Measurements from ENCODE around the gene EHF. TPM values are rescaled to one million over a fixed set of nuclear protein-coding genes. Genes with fewer than 3 reads are reported as not detected.

EHF gene
- total RNA-seq, 2 donors from 2014 or later: not detected

Other genes with a start within 250 kb of the EHF start
- 10 to 100 TPM; 26.2 to 36.0 TPM for gene CAT, start 182.2 kb upstream of the EHF start, total RNA-seq
- gene ELF5, start 107.3 kb upstream of the EHF start, total RNA-seq: not detected

All from activated T-cell treated with anti-CD3 and anti-CD28 coated beads, Interleukin-2, amount 50 U/mL, for 72 hours (primary cell).